K562 (cell line): ENCODE results near the gene OR8B3. TPM values are rescaled to one million over a fixed set of nuclear protein-coding genes. Genes with fewer than 3 reads are reported as not detected.
A peak's percentile ranks its signal among the peaks of the same experiment; 100 is the strongest.

ENCODE experiments used
- ATAC-seq: fragments of 200-7000 bp; cut with Tn5 transposase; 3 replicates; pipeline ENCODE4 v1.9.1; 2020; ENCODE audit warnings: moderate library complexity
- Bru-seq: library from RNA; stranded (reverse); fragments of 400-500 nt; gene quantifications from one replicate; lab custom pipeline; 2021; lab: Mats Ljungman, UMichigan
- BruChase-seq, 2 experiments: library from RNA; stranded (reverse); fragments of 400-500 nt; gene quantifications; one replicate each; lab custom pipeline; 2021; lab: Mats Ljungman, UMichigan
- BruUV-seq: library from RNA; stranded (reverse); fragments of 400-500 nt; replicated peaks from 2 replicates; lab custom pipeline; 2021; lab: Mats Ljungman, UMichigan
- CTCF ChIA-PET: fragments of 300-600 bp; formaldehyde crosslinking; extraction: SDS; loops from one replicate; lab custom pipeline; 2021; ENCODE audit warnings: low intra/inter-chr PET ratio; lab: Yijun Ruan, JAX
- POLR2A ChIA-PET: fragments of 300-600, 350-650 bp; sonication (Branson Sonifier 250); formaldehyde crosslinking; extraction: SDS; loops from one replicate; lab custom pipeline; 2021; ENCODE audit warnings: antibody characterized with exemption, inconsistent platforms; lab: Yijun Ruan, JAX
- DNase-seq, 4 experiments: peaks; one replicate each; pipeline versions ENCODE4 v3.0.0 to v3.0.0-alpha.2; 2011 to 2018; ENCODE audit warnings: low spot score in 3 of 4, mixed read lengths in 3 of 4; ENCODE audit errors: extremely low read depth in 1 of 4
- FAIRE-seq: peaks from 2 replicates; lab custom pipeline; 2011; peaks lifted over from hg19 to GRCh38; lab: Jason Lieb, UNC
- H2AFZ ChIP-seq: 2 replicates; pipeline ENCODE4 v1.6.0; 2011; ENCODE audit warnings: low read depth, low read length, control low read depth, inconsistent platforms
- H3K27ac ChIP-seq: fragments of 200-600 bp; 3 replicates; pipeline ENCODE4 v1.8.0; 2011; ENCODE audit warnings: low read depth, mild to moderate bottlenecking, control low read depth, inconsistent platforms, low read length, moderate library complexity, mixed read lengths; ENCODE audit errors: extremely low read depth
- H3K27me3 ChIP-seq, 2 experiments: fragments of 300-600 bp in 1 of 2; 2 replicates in 1 of 2; 3 replicates in 1 of 2; pipeline versions ENCODE4 v1.6.0 to v1.8.0; 2011; ENCODE audit warnings: inconsistent platforms in 2 of 2, low read length in 2 of 2, mild to moderate bottlenecking in 1 of 2, mixed read lengths in 1 of 2, moderate library complexity in 1 of 2; ENCODE audit not compliant: control insufficient read depth in 2 of 2, insufficient read depth in 2 of 2
- H3K36me3 ChIP-seq: fragments of 300-600 bp; 3 replicates; pipeline ENCODE4 v1.8.0; 2011; ENCODE audit warnings: mild to moderate bottlenecking, low read length, inconsistent platforms; ENCODE audit not compliant: control insufficient read depth, insufficient read depth
- H3K4me1 ChIP-seq, 2 experiments: fragments of 200-600 bp in 1 of 2; replicated peaks in 1 of 2; 2 replicates in 1 of 2; 3 replicates in 1 of 2; pipeline versions ENCODE4 v1.5.1 to v1.8.0; 2011; ENCODE audit warnings: inconsistent platforms in 2 of 2, low read length in 2 of 2, mild to moderate bottlenecking in 1 of 2, mixed read lengths in 1 of 2, moderate library complexity in 1 of 2; ENCODE audit not compliant: control insufficient read depth in 2 of 2, insufficient read depth in 2 of 2
- H3K4me2 ChIP-seq: 2 replicates; pipeline ENCODE4 v1.6.1; 2011; ENCODE audit warnings: low read length, control low read depth, inconsistent platforms, mixed read lengths; ENCODE audit not compliant: insufficient read depth
- H3K4me3 ChIP-seq: fragments of 200-600 bp; sonication (generic), shearing (Covaris generic); 2 replicates; pipeline ENCODE4 v1.5.1; 2016; ENCODE audit warnings: control low read depth, inconsistent platforms
- H3K79me2 ChIP-seq: fragments of 200-600 bp; 3 replicates; pipeline ENCODE4 v1.8.0; 2011; ENCODE audit warnings: low read length, inconsistent platforms; ENCODE audit not compliant: control insufficient read depth, insufficient read depth
- H3K9ac ChIP-seq, 2 experiments: 2 replicates each; pipeline versions ENCODE4 v1.6.0 to v1.6.1; 2011; ENCODE audit warnings: low read depth in 2 of 2, low read length in 2 of 2, control low read depth in 1 of 2, inconsistent platforms in 1 of 2, mild to moderate bottlenecking in 1 of 2, mixed read lengths in 1 of 2; ENCODE audit not compliant: insufficient read depth in 1 of 2
- H3K9me1 ChIP-seq: one replicate; pipeline ENCODE4 v1.6.0; 2011; ENCODE audit warnings: inconsistent platforms, mild to moderate bottlenecking, low read length, moderate library complexity; ENCODE audit not compliant: control insufficient read depth, insufficient read depth
- H3K9me3 ChIP-seq: replicated peaks from 2 replicates; pipeline ENCODE4 v1.5.1; 2011; ENCODE audit warnings: low read depth, low read length, inconsistent platforms; ENCODE audit not compliant: control insufficient read depth, insufficient read depth
- H4K20me1 ChIP-seq: replicated peaks from 2 replicates; pipeline ENCODE4 v1.6.1; 2011; ENCODE audit warnings: low read length, inconsistent platforms, mixed read lengths; ENCODE audit not compliant: control insufficient read depth, insufficient read depth
- ARID1B ChIP-seq: fragments of 450-650 bp; IDR thresholded peaks from 2 replicates; pipeline ENCODE4 v1.6.1; 2016; ENCODE audit warnings: antibody characterized with exemption, mild to moderate bottlenecking, inconsistent platforms
- ATF3 ChIP-seq, 2 experiments: fragments of 450-650 bp in 1 of 2; sonication (generic) in 1 of 2; formaldehyde crosslinking in 1 of 2; IDR thresholded peaks in 1 of 2; conservative IDR thresholded peaks in 1 of 2; 2 replicates each; pipeline versions ENCODE4 v1.6.1 to v1.8.1; 2016 to 2023; ENCODE audit warnings: mild to moderate bottlenecking in 2 of 2, moderate library complexity in 2 of 2, inconsistent platforms in 1 of 2, missing genetic modification reagents in 1 of 2
- JUND ChIP-seq, 2 experiments: IDR thresholded peaks; 2 replicates in 1 of 2; 3 replicates in 1 of 2; pipeline ENCODE4 v1.6.1; 2011; ENCODE audit warnings: borderline replicate concordance in 2 of 2, low read depth in 2 of 2, low read length in 2 of 2, improper control_type of control experiment in 1 of 2, missing biosample characterization in 1 of 2, missing genetic modification characterization in 1 of 2, missing genetic modification reagents in 1 of 2
- TAF9B ChIP-seq: fragments of 450-650 bp; IDR thresholded peaks from 2 replicates; pipeline ENCODE4 v1.6.1; 2018; ENCODE audit warnings: mild to moderate bottlenecking; ENCODE audit not compliant: partially characterized antibody
- ZMIZ1 ChIP-seq, 2 experiments: fragments of 150-350 bp in 1 of 2; IDR thresholded peaks; 2 replicates each; pipeline ENCODE4 v1.6.1; 2012 to 2016; ENCODE audit warnings: low read depth in 2 of 2, low read length in 2 of 2, mild to moderate bottlenecking in 1 of 2, moderate library complexity in 1 of 2
- ZNF668 ChIP-seq: fragments of 250-450 bp; sonication (Bioruptor Pico); IDR thresholded peaks from 2 replicates; pipeline ENCODE4 v1.8.0; 2022; ENCODE audit warnings: mild to moderate bottlenecking, inconsistent platforms
- WGBS: fragments of 100-300 bp; shearing (Covaris generic); methylation state at CpG from one replicate; pipeline ENCODE4 v1.1.6; 2016; ENCODE audit warnings: low coverage, mixed read lengths; ENCODE audit not compliant: insufficient coverage; ENCODE audit errors: missing lambda C conversion rate; 5-methylcytosine and 5-hydroxymethylcytosine counted together
- in situ Hi-C: fragments of 300-500 bp; cut with MboI; formaldehyde crosslinking; loops from 4 replicates; pipeline ENCODE4 v1.15.0; 2018; ENCODE audit warnings: inconsistent platforms, mixed read lengths
- intact Hi-C: fragments of 100-400 bp; cut with micrococcal nuclease; formaldehyde crosslinking; loops from 2 replicates; pipeline ENCODE4 v1.14.2; 2022
- long read RNA-seq, 3 experiments: library from polyadenylated mRNA in 2 of 3; library from RNA in 1 of 3; unstranded in 2 of 3; stranded (forward) in 1 of 3; transcript quantifications; one replicate each; pipeline ENCODE4 v2.0.0, GENCODE V29; 2019 to 2022
- polyA minus RNA-seq, 3 experiments: library from RNA; depleted of rRNA, polyadenylated mRNA; stranded (reverse); fragments of >200 nt; gene quantifications; 2 replicates each; pipeline ENCODE4 v1.2.3, GENCODE V29; 2011
- polyA plus RNA-seq, 8 experiments: library from polyadenylated mRNA; depleted of rRNA in 4 of 8; stranded (reverse) in 5 of 8; unstranded in 3 of 8; fragments of >200 nt; fragmentation: Nextera tagmentation in 2 of 8; fragmentation: Illumina TruSeq in 1 of 8; extraction: Ambion mirVana in 2 of 8; extraction: Trizol in 1 of 8; gene quantifications; 2 replicates each; pipeline versions ENCODE4 v1.2.1 to v1.2.3, GENCODE V29; 2011 to 2014; ENCODE audit warnings: inconsistent platforms in 1 of 8, missing spikeins in 1 of 8
- total RNA-seq, 7 experiments: library from RNA; depleted of rRNA in 6 of 7; stranded (reverse); fragments of >200 nt in 6 of 7; fragmentation: Illumina TruSeq in 2 of 7; extraction: Trizol in 2 of 7; gene quantifications; 2 replicates each; pipeline versions ENCODE4 v1.2.1 to v1.2.3, GENCODE V29; 2011 to 2021; ENCODE audit warnings: low replicate concordance in 1 of 7

The OR8B3 gene
- total RNA-seq (2011; cell fraction: chromatin; rRNA removed; ENCODE audit: low replicate concordance) = not detected in 2 replicates
- total RNA-seq (2011; cell fraction: nucleolus; rRNA removed) = not detected in 2 replicates
- not detected in 2 replicates for total RNA-seq (2011; cell fraction: nucleoplasm; rRNA removed)
- total RNA-seq (2014; rRNA removed) (not detected in 2 replicates), total RNA-seq (2014; rRNA removed; fragmentation: Illumina TruSeq; extraction: Trizol) (not detected in 2 replicates), total RNA-seq (2015; rRNA removed; fragmentation: Illumina TruSeq; extraction: Trizol) (not detected in 2 replicates), total RNA-seq (2021) (not detected in 2 replicates), polyA plus RNA-seq (2011; rRNA removed) (not detected in 2 replicates), polyA plus RNA-seq (2014; fragmentation: Illumina TruSeq; extraction: Trizol) (not detected in 2 replicates), polyA plus RNA-seq (2014; fragmentation: Nextera tagmentation; extraction: Ambion mirVana) (under 1 TPM in 1 of 2 experiments, not detected in 1; 0.13 TPM), polyA plus RNA-seq (2014; rRNA removed) (not detected in 2 replicates), polyA minus RNA-seq (2011; rRNA and poly(A)+ RNA removed) (not detected in 2 replicates), Bru-seq, nascent RNA (not detected), BruChase-seq, experiment 1, labeled RNA remaining after a 2-hour chase (not detected), BruChase-seq, experiment 2, labeled RNA remaining after a 6-hour chase (not detected)
- not detected in 2 replicates for polyA plus RNA-seq (2011; cell fraction: cytosol; rRNA removed)
- polyA plus RNA-seq (2011; cell fraction: nucleus; rRNA removed) = not detected in 2 replicates
- 0.07 TPM in 1 of 2 replicates, not detected in the other for polyA plus RNA-seq (2012)
- not detected in 2 replicates for polyA minus RNA-seq (2011; cell fraction: cytosol; rRNA and poly(A)+ RNA removed)
- not detected in 2 replicates for polyA minus RNA-seq (2011; cell fraction: nucleus; rRNA and poly(A)+ RNA removed)
- long read RNA-seq, experiment 1 = 0 reads
- long read RNA-seq, experiment 2 = 0 reads
- long read RNA-seq, experiment 3 = 0 reads

- FAIRE-seq = no peak
These were observed at the start of gene OR8B3 for GRCh38 chr11:124398924-124399323. OR8B3 (minus strand) TSS chr11:124399024; CDS start chr11:124397351, 1,673 bp downstream.

GRCh38 chr11:124446916-124447315, 48.1 kb upstream of the OR8B3 start:
- POLR2A ChIA-PET = no interaction called here
- no TSS peak for BruUV-seq
- no peaks in the 10 kb centered on the region for H3K9me3 ChIP-seq
- no peaks in the 10 kb centered on the region for H3K79me2 ChIP-seq
- FAIRE-seq (no peak), DNase-seq (no peak), ATAC-seq (no peak)
- H3K27me3 ChIP-seq = no peaks in the 10 kb centered on the region
- intact Hi-C loops (no loop called here), in situ Hi-C loops (no loop called here)
- H3K4me3 ChIP-seq = no peak overlapping the region
- no peak overlapping the region for H3K9ac ChIP-seq
- no peak overlapping the region for H2AFZ ChIP-seq
- WGBS = 14% methylated on average over 1 of the region's 1 CpG
- H3K27ac ChIP-seq = no peak overlapping the region
- no peaks in the 10 kb centered on the region for H3K36me3 ChIP-seq
- CTCF ChIA-PET = no interaction called here
- no peaks in the 10 kb centered on the region for H3K4me1 ChIP-seq
- no peaks in the 10 kb centered on the region for H3K9me1 ChIP-seq
- H4K20me1 ChIP-seq = no peaks in the 10 kb centered on the region
- no peak overlapping the region for H3K4me2 ChIP-seq
- TF ChIP-seq ATF3 (IDR thresholded peaks at IDR 0.05) = peak; percentile 82
- no peak for TF ChIP-seq ATF3 (CRISPR knock-in tag; conservative IDR thresholded peaks at IDR 0.05)
- TF ChIP-seq ZMIZ1 (IDR thresholded peaks at IDR 0.05; ENCODE audit: low read depth in 2 of 2, low read length in 2 of 2) = no peak
- TF ChIP-seq TAF9B = no peak
- 0 out of 2 replicates have a peak, but pooled peaks have one; percentile 8 for TF ChIP-seq ARID1B
- TF ChIP-seq JUND (IDR thresholded peaks at IDR 0.05; ENCODE audit: borderline replicate concordance, low read depth, low read length) = peak; percentile 56; the same call in 1 of the 2 replicates
- TF ChIP-seq JUND (tag; IDR thresholded peaks at IDR 0.05; ENCODE audit: borderline replicate concordance, low read depth, low read length) = peak; percentile 42; the same call in 1 of the 3 replicates

More at GRCh38 chr11:124398924-124399323, at the start of gene OR8B3:
- Histone ChIP-seq H3K27ac (no peak within 1 kb of the TSS), H3K27me3 (no peaks in the 10 kb centered on the region), H3K4me2 (no peak within 1 kb of the TSS), H3K9me3 (no peaks in the 10 kb centered on the region), H3K9ac (no peak within 1 kb of the TSS), H3K4me3 (no peak within 1 kb of the TSS), H3K36me3 (no peaks in the 10 kb centered on the region), H3K9me1 (no peaks in the 10 kb centered on the region), H3K4me1 (peaks cover 0 to 5% of the 10 kb centered on the region in 2 experiments; a peak in 1 of 5 replicates), H2AFZ (no peak within 1 kb of the TSS), H3K79me2 (no peaks in the 10 kb centered on the region), H4K20me1 (no peaks in the 10 kb centered on the region)
- BruUV-seq = no TSS peak
- ChIA-PET POLR2A (interaction anchor here (0.6 kb wide), 1 partner anchor 17 kb away, joined by 3 read pairs; no protein-coding TSS in a partner anchor), CTCF (no interaction called here)
- in situ Hi-C loops = no loop called here
- TF ChIP-seq ZNF668 = no peak
- ATAC-seq (no peak), DNase-seq (no peak)
- intact Hi-C loops = no loop called here
